SK-N-SH (cell line): Measurements from ENCODE around the gene BCAS3.

ENCODE experiments used
- FOXM1 ChIP-seq: IDR thresholded peaks from 2 replicates; pipeline ENCODE4 v1.4.0; 2012; ENCODE audit warnings: low read depth, mild to moderate bottlenecking
- NFIC ChIP-seq: IDR thresholded peaks from 2 replicates; pipeline ENCODE4 v1.4.0; 2012; ENCODE audit warnings: borderline replicate concordance
- RCOR1 ChIP-seq: fragments of 150-350 bp; IDR thresholded peaks from 2 replicates; pipeline ENCODE4 v1.6.1; 2017; ENCODE audit warnings: antibody characterized with exemption, low read length
- SMC3 ChIP-seq: IDR thresholded peaks from 2 replicates; pipeline ENCODE4 v1.6.1; 2012; ENCODE audit warnings: low read depth, low read length, improper control_type of control experiment
- TCF12 ChIP-seq: IDR thresholded peaks from 2 replicates; pipeline ENCODE4 v1.4.0; 2012
- TF ChIP-seq, protein P1 (sequence below): IDR thresholded peaks from 2 replicates; pipeline ENCODE4 v1.4.0; 2012; ENCODE audit warnings: low read depth
- TF ChIP-seq, protein P2 (sequence below): fragments of 200-600 bp; sonication (generic); IDR thresholded peaks from 2 replicates; pipeline ENCODE4 v1.6.1; 2017; ENCODE audit warnings: antibody characterized with exemption, mild to moderate bottlenecking, moderate library complexity
- TF ChIP-seq, protein P3 (sequence below): IDR thresholded peaks from 2 replicates; pipeline ENCODE4 v1.4.0; 2012; ENCODE audit warnings: low read depth, borderline replicate concordance

DNA sequence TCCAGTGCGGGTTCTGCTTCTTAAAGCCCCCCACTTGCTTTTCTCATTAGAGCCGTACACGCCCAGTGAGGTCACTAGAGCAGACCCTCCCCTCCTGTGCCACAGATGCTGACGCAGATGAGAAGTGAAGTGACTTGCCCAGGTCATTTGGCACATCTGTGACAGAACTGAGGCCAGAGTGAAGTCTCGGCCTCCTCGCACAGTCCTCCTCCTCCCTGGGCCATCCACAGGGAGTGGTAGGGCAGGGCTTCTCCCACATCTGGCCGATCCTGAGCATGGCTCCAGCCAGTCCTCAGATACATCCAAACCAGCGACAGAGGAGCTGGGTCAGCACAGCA is 706.7 kb downstream of the BCAS3 start:
- TF ChIP-seq, protein P1, sequence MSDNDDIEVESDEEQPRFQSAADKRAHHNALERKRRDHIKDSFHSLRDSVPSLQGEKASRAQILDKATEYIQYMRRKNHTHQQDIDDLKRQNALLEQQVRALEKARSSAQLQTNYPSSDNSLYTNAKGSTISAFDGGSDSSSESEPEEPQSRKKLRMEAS: no peak
- TF ChIP-seq, protein P2, sequence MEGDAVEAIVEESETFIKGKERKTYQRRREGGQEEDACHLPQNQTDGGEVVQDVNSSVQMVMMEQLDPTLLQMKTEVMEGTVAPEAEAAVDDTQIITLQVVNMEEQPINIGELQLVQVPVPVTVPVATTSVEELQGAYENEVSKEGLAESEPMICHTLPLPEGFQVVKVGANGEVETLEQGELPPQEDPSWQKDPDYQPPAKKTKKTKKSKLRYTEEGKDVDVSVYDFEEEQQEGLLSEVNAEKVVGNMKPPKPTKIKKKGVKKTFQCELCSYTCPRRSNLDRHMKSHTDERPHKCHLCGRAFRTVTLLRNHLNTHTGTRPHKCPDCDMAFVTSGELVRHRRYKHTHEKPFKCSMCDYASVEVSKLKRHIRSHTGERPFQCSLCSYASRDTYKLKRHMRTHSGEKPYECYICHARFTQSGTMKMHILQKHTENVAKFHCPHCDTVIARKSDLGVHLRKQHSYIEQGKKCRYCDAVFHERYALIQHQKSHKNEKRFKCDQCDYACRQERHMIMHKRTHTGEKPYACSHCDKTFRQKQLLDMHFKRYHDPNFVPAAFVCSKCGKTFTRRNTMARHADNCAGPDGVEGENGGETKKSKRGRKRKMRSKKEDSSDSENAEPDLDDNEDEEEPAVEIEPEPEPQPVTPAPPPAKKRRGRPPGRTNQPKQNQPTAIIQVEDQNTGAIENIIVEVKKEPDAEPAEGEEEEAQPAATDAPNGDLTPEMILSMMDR: no peak
- no peak for TF ChIP-seq NFIC
- TF ChIP-seq SMC3: no peak
- TF ChIP-seq FOXM1: no peak
- no peak for TF ChIP-seq RCOR1
- no peak for TF ChIP-seq TCF12
- TF ChIP-seq, protein P3, sequence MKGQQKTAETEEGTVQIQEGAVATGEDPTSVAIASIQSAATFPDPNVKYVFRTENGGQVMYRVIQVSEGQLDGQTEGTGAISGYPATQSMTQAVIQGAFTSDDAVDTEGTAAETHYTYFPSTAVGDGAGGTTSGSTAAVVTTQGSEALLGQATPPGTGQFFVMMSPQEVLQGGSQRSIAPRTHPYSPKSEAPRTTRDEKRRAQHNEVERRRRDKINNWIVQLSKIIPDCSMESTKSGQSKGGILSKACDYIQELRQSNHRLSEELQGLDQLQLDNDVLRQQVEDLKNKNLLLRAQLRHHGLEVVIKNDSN: no peak
